GM19238 (cell line): ENCODE measurements around the gene CHST8.

Source experiments
- DNase-seq: peaks from one replicate; pipeline ENCODE4 v3.0.0; 2011; ENCODE audit warnings: low spot score; ENCODE audit not compliant: insufficient read length

CHST8 gene

DNA sequence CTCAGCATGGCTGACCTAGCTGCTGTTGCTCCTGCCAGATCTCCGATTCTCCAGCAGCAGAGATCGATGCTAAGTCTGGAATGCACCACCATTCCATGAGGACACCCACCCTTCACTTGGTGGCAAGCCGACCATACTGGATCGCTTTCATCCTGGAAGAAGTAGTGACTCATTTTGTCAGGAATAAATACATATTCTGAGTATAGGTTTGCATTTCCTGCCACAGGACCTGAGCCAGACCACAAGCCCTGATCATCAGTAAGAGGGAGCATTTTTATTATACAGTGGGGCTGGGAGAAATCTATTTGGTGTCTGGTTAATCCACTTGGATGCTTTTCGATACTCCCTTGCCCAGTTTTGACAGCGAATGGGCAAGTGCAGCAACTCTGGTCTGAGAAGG, 164.0 kb downstream of the CHST8 start:
- no peak for DNase-seq

DNA sequence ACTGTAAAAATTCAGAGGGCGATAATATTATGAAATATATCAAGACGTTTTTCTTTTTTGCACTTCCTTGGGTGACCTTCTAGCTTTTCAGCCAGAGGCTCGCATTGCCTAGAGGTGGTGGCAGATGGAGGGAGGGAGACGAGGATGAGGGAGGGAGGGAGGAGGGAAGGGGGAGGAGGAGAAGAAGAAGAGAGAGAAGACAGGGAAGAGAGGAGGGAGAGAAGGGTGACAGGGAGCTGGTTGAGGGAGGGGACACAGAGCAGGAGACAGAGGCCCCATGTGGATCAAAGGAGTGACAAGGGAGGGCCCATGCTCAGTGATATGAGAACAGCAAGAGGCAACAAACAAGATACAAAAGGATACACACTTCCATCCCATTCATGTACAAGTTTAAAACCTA, 166.9 kb downstream of the CHST8 start:
- no peak for DNase-seq

DNA sequence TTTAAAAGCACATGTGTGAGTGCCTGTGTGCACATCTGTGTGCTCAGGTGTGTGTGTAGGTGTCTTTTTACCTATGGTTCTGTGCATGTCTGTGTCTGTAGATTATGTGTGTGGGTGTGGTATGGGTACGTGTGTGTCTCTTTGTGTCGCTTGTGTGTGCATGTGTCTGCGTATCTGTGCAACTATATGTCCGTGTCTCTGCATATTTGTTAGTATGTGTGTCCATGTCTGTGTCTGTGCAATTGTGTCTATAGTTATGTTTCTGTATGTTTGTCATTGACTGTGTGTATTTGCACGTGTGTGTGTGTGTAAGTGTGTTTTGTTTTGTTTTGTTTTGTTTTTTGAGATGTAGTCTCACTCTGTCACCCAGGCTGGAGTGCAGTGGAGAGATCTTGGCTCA, 167.6 kb downstream of the CHST8 start:
- DNase-seq = no peak

- DNase-seq = no peak
Observed at GRCh38 chr19:33794683-33795369, 173.1 kb downstream of the CHST8 start.

- peak; percentile 41 for DNase-seq
Observed at GRCh38 chr19:33795370-33796163, 173.8 kb downstream of the CHST8 start.

- no peak for DNase-seq
Observed at GRCh38 chr19:33796164-33796875, 174.6 kb downstream of the CHST8 start, which contains the start of gene KCTD15. Gene KCTD15, plus strand, starts transcription at chr19:33796870. Its CDS starts 3,585 bp downstream, at chr19:33800455.

- no peak for DNase-seq
Observed at GRCh38 chr19:33797802-33798671, 176.3 kb downstream of the CHST8 start.

DNA sequence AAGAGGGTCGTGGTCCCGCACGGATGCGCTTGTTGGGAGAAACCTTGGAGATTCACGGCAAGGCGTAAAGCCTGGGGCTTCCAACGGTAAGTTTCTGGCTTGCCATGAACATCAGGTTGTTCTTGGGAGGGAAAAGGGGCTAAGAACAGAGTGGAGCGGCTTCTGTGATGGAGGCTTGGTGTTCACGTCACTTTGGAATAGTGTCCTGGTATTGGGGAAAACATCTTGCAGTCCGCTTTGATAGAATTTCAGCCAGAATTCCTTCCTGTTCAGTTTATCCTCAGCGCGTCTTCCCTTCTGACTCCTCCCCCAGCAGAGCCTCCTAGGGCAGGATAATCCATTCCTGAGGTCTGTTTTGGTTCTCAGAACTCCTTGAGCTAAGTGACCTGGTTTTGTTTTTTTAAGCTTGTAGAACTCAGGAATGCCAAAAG, 176.9 kb downstream of the CHST8 start:
- DNase-seq = no peak

GRCh38 chr19:33799476-33799875, 177.7 kb downstream of the CHST8 start:
- DNase-seq = no peak

DNA sequence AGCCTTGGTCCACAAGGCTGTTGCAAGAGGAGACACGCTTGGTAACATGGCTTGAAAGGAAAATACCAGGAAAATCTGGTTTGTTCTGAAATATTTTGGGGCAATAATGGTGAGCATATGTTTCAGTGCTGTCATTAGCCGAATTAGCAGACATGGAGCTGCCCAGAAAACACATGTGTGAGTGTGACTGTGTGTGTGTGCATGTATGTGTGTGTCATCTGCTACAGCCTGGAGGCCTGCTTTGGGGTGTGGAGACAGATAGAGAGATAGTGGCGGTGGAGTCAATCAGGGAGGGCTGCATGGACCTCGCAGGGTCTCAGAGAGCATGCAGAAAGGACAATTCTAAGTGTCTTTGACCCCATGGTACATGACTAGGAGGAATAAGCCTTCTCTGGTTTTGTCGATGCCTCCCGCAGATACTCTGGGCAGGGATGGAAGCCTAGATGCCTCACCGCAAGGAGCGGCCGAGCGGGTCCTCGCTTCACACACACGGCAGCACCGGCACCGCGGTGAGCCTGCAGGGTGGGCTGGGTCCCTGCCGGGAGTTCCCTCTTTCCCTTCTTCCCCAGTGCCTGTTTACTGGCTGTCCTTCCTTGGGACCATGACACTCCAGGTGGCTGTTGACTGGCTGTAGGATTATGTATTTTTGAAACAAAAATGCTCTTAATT, 178.4 kb downstream of the CHST8 start:
- DNase-seq = no peak

- no peak for DNase-seq
Observed at GRCh38 chr19:33801411-33801810, 179.7 kb downstream of the CHST8 start.

GRCh38 chr19:33802001-33802400, 180.2 kb downstream of the CHST8 start:
- no peak for DNase-seq

DNA sequence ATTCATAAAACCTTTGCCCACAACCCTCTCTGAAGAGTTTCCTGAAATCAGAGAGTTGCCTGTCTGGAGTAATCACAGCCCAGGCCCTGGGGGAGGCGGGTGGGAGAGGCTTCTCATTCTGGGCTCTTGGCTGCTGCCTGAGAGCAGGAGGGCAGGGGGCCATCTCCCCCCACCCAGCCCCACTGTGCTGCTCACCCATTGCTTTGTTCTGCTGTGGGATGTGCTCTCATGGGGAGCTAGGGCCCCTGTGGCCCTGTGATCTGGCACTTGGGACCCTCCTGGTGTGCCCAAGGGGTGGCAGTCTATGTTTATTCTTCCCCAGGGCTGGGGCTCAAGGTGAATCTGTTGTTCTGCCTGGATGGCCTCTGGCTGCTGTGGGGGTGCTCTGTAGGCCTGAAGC, 181.0 kb downstream of the CHST8 start:
- DNase-seq = no peak

DNA sequence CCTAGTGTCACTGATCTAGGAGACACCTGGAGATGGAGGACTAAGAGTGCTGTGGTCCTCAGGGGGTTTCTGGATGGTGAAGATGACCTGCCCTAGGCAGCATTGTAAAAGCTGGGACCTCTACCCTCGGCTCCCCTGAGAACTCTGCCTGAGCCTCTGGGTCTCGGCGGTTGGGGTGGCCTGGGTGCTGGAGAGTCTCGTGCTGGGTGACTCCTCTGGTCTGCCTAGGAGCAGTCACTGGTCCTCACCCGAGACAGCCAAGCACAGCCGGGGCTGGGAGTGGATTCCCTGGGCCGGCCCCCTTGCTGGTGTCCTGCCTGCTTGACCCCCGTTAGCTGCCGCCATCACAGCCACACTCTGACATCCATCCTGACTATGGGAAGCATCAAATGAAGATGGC, 181.6 kb downstream of the CHST8 start:
- no peak for DNase-seq

- no peak for DNase-seq
Observed at GRCh38 chr19:33804021-33804799, 182.5 kb downstream of the CHST8 start.

- DNase-seq = no peak
Observed at GRCh38 chr19:33805313-33805712, 183.6 kb downstream of the CHST8 start.

- DNase-seq = no peak
Observed at GRCh38 chr19:33805840-33806433, 184.2 kb downstream of the CHST8 start.

GRCh38 chr19:33806434-33806881, 184.7 kb downstream of the CHST8 start:
- DNase-seq = no peak

DNA sequence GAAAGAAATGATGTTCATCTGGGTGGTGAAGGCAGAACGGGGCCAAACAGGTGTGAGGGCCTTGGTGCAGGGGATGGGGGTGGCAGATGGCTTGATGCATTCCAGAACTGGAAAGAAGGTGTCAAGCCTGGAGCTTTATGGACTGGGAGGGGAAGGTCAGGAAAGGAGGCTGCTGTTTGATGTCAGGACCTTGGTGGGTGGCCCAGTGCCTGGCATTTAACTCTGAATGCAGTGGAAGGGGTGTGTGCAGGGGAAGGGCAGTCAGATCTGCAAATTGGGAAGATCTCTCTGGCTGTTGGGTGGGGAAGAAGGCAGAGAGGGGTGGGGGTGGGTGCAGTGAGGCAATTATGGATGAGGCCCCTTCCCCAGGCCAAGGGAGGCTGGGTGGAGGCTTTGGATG, 186.6 kb downstream of the CHST8 start:
- no peak for DNase-seq
